ENCODE data around the gene FAR2.

GRCh38 chr12:29244159-29244765, 95.2 kb downstream of the FAR2 start:
- TF ChIP-seq CTCF (IDR thresholded peaks at IDR 0.05 in 4 of 5, conservative IDR thresholded peaks at IDR 0.05 in 1 of 5): no peak
- TF ChIP-seq POLR2A (IDR thresholded peaks at IDR 0.05): no peak

Data from gastrocnemius medialis (tissue), 4 donors.